Superior temporal gyrus (tissue), 1 donor: Measurements from ENCODE around the gene UBL3.
A peak's percentile ranks its signal among the peaks of the same experiment; 100 is the strongest.

Experiments used
- DNase-seq: peaks from one replicate; pipeline ENCODE4 v3.0.0-alpha.2; 2016; ENCODE audit errors: extremely low spot score

The UBL3 gene

GRCh38 chr13:29758531-29759114 lies 91.8 kb downstream of the UBL3 start:
- DNase-seq: no peak

- DNase-seq: no peak
Observed at GRCh38 chr13:29756506-29756905, 93.9 kb downstream of the UBL3 start.

DNA sequence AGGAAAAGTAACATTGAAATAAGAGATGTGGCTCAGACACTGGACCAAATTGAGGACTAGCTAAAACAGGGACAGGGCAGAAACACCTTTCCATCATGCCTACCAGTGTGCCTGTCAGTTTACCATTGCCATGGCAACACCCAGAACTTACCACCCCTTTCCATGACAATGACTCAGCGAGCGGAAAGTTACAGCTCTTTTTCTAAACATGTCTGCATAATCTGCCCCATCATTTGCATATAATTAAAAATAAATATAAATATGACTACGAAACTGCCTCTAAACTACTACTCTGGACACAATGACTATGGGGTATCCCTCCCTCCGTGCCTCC lies 96.0 kb downstream of the UBL3 start:
- DNase-seq: peak; percentile 41

GRCh38 chr13:29753618-29754472 lies 96.6 kb downstream of the UBL3 start:
- DNase-seq: no peak

GRCh38 chr13:29752175-29752574 lies 98.2 kb downstream of the UBL3 start:
- DNase-seq: no peak

- DNase-seq: no peak
Observed at GRCh38 chr13:29750183-29750530, 100.3 kb downstream of the UBL3 start.

DNA sequence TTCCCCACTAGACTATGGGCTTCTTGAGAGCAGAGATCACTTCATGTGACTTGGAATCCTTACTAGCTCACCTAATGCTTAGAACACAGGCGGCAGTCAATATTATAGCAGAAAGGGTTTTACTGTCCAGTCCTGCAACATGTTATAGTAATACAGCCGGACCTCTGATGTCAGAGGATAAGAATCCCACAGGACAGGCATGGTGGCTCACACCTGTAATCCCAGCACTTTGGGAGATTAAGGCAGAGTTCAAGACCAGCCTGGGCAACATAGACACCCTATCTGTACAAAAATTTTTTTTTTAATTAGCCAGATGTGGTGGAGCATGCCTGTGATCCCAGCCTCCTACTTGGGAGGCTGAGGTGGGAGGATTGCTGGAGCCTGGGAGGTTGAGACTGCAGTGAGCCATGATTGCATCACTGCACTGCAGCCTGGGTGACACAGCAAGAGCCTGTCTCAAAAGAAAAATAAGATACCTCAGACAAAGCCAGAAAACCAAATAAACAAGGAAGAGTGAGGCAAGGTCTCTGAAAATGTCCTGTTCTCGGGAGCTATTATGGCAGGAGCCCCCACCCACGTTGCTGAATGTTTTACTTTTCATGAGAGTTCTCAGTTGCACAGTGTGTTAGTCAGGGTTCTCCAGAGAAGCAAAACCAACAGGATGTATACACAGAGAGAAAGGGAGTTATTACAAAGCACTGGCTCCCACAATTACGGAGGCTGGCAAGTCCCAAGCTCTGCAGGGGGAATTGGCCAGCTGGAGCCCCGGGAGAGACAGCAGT lies 100.8 kb downstream of the UBL3 start:
- DNase-seq: no peak

DNA sequence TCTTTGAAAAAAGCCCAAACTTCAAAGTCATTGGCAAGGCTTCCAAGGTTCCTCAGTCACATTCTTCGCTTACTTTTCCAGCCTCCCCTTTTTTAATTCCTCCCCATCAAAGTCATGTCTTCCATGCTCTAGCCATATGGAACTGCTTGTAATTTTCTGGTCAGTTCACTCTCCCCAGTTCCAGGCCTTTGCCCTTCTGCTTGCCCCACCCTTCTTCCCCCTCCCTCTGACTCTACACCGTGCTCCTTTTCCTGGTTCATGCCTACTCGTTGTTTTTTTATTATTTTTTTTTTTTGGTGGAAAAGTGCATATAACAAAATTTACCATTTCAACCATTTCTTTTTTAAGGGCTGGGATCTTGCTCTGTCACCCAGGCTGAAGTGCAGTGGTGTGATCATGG lies 102.3 kb downstream of the UBL3 start:
- DNase-seq: no peak

DNA sequence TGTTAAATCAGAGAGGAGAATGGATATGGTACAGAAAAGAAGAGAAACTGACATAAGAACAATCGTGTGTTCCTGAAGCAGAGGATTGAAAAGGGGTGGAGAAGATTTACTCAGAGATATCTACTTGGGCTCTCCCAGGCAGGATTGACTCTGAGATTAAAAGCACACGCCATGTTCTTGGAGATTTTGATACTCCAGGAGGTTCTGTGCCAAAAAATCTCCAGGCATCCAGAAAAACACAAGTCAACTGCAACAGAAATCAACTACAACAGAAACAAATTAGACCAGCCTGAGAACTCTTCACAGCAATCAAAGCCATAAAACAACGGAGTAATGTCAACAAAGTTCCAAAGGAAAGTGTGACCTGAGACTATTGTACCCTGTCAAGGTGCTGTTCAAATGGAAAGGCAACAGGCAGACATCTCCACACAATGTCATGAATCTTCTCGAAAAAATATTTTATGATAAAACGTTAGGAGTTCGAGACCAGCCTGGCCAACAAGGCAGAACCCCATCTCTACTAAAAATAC lies 104.2 kb downstream of the UBL3 start:
- no peak for DNase-seq

DNA sequence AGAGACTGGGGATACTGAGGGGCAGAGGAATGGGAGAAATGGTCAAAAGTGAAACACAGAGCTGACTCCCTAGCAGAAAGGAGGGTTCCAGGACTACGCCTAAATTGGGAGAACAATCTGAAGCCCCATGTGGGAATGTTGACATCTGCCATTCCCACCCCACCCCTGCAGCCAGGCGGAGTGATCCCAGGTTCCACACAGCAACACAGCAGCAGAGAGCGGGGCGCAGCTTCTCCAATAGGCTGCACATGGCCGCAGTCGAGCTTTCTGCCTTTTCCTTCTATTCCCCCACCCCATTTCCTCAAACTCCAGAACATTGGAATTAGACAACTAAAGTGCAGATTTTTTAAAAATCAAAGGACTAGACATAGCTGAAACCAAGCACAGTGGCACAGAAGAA lies 104.7 kb downstream of the UBL3 start:
- no peak for DNase-seq

DNA sequence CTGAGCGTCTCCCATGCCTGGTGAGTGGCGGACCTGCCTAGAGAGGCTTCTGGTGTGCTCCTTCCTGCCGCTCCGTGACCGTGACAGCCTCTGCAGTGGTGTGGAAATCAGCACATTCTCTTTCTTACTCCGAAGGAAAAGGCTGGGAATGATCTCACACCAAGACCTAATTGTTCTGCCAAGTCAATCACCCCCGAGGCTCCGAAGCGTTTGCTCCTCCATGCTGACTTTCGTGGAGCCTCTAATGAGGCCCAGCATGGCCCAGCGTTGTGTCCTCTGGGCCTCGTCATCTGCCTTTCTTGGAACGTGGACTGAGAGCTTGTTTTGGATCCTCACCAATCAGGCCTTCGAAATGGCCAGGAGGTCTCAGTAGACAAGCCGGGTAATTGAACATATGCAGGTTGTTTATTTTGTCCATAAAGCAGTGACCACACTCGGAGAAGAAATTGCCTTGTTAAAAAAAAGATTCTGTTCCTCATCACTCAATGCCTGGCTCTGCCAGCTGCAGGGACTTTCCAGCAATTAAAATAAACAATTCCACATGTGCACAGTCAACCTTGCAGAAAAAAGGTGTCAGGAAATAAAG lies 107.1 kb downstream of the UBL3 start:
- no peak for DNase-seq

GRCh38 chr13:29740961-29741360 lies 109.5 kb downstream of the UBL3 start:
- DNase-seq: no peak

- no peak for DNase-seq
Observed at GRCh38 chr13:29737061-29737460, 113.4 kb downstream of the UBL3 start.

GRCh38 chr13:29733147-29733611 lies 117.2 kb downstream of the UBL3 start:
- no peak for DNase-seq

GRCh38 chr13:29730253-29730652 lies 120.2 kb downstream of the UBL3 start:
- no peak for DNase-seq

DNA sequence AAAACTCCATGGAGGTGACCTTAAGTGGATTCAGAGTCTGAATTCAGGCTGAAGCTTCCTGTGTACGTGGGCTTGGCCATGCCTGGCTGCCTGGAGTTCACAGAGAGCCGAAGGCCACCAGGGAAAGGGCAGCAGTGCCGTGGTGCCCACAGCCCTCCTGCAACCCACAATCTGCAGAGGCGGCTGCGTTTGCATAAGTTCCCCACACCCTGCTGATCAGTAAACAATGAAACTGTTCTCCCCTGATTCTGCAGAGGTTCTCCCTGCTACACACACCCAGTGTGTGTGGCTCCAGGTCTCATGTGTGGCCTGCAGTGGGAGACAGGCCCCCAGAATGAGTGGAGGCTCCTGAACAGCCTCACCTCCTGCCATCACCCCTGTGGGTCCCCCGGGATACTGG lies 128.0 kb downstream of the UBL3 start:
- DNase-seq: no peak

DNA sequence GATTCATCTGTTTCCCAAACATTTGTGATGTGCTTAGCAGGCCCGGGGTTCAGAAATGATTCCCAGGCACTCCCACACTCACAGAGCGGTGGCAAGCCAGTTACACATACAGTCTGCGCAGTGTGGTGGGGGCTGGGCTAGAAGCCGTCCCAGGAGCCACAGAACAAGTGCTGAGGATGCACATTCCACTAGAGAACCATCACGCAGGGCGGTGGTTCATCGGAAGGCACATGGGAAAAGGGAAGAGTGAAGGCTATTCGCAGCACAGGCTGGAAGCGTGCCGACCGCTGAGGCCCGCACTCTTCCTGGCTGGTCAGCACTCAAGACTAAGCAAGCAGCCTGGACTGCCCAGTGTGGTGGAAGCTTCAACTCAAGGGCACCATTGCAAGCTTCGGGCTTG lies 128.7 kb downstream of the UBL3 start:
- no peak for DNase-seq

- no peak for DNase-seq
Observed at GRCh38 chr13:29718694-29719093, 131.7 kb downstream of the UBL3 start.

DNA sequence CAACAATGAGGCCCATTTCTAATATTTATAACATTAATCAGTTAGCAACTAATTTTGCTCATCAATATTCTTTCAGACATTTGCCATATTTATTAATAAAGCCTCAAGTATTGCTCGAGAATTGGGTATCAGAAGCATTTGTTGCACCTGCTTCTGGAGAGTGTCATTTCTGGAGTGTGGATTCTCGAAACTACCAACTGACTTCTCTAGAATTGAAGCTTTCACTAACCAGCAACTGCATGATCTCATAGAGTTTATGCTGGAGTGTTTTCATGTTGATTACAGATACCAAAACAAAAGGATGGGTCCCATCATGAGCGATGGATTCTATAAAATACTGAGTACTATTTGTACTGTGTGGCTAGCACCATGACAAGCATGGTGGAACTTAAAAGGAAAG lies 133.9 kb downstream of the UBL3 start:
- no peak for DNase-seq
